HG03521 (cell line): Measurements from ENCODE around the gene ZSCAN23.
A peak's percentile ranks its signal among the peaks of the same experiment; 100 is the strongest.
"Not testable (repeated sequence)": the region's sequence is repeated elsewhere in the genome, so short reads cannot be mapped to it uniquely, and the experiment has no call there.

Experiments
- ATAC-seq: cut with Tn5 transposase; IDR thresholded peaks from one replicate; pipeline ENCODE4 v1.9.1; 2021; ENCODE audit warnings: mild to moderate bottlenecking, moderate library complexity; ENCODE audit not compliant: unreplicated experiment

ZSCAN23 gene

DNA sequence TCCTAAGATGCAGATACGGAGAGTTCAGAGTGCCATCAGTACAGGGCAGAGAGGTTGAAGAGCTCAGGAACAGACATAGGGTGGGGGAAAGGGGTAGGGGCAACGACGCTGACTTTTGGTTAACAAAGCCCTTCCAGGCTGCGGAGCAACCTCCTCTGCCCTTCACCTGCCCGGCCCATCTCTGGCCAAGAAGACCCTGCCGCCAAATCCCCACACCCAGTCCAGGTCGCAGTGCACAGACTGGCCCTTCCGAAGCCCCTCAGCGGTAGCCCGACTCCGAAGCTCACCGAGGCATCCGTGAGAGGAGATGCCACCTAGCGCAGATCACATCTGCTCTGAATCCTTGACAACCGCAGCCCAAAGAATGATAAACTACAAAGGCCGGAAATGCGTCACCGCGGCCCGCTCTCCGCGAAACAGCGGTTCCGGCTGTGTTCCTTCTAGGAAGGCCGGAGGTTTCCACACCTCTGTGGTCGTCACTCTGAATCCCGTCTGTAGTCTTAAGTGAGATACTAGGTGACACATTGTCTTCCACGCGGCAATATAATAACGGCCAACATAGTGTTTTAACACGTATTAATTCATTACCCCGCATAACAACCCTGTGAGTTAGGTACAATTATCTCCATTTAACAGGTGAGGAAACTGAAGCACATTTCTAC is at the start of gene ZSCAN23:
Gene ZSCAN23 (minus strand): TSS at position 380 of the 662 bp plus-strand sequence. CDS start 7,225 bp downstream, outside the sequence.
- peak; percentile 76 for ATAC-seq

DNA sequence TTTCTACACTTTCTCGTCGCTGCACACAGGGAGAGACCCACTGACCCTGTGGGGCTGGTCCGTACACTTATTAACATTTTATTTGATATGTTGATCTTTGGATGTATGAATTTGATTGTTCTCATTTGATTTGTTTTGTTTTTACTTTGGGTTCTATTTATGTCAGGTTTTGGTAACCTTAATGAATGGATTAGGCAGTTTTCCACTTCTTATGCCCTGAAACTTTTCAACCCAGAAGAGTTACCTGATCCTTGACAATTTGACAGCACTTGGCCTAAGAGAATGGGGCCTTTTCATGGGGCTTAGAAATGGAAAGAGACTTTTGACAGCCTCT is 48.7 kb upstream of the ZSCAN23 start:
- no peak for ATAC-seq

DNA sequence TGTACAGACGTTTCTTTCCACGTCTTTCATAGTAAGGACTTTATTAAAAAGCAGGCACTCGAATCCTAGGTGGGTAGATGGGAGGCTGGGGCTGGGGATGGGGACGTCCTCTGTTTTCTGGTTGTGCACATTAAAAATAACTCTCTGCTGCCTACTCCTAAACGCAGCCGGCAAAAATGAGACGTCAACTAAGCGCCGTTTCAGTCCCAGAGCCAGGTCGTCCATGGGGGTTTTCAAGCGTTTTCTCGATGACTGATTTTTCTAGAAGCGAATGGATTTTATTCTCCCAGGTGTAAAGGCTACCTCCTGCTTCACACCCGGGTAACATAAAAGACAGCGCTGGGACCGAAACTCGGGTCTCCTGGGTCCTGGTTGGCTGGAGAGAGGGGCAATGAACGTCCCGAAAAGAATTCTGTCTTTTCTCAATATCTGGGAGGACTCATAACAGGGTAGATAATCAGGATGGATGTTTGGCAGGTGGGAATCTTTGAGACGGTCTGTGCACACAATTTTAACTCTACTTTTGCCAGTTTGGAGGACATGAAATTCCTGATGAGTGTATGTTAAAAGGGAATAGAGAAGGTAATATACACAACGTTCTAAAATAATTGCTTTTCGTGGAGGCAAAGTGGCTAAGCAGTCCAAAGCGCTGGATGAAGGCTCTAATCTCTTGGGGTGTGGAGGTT is 47.1 kb upstream of the ZSCAN23 start:
- no peak for ATAC-seq

DNA sequence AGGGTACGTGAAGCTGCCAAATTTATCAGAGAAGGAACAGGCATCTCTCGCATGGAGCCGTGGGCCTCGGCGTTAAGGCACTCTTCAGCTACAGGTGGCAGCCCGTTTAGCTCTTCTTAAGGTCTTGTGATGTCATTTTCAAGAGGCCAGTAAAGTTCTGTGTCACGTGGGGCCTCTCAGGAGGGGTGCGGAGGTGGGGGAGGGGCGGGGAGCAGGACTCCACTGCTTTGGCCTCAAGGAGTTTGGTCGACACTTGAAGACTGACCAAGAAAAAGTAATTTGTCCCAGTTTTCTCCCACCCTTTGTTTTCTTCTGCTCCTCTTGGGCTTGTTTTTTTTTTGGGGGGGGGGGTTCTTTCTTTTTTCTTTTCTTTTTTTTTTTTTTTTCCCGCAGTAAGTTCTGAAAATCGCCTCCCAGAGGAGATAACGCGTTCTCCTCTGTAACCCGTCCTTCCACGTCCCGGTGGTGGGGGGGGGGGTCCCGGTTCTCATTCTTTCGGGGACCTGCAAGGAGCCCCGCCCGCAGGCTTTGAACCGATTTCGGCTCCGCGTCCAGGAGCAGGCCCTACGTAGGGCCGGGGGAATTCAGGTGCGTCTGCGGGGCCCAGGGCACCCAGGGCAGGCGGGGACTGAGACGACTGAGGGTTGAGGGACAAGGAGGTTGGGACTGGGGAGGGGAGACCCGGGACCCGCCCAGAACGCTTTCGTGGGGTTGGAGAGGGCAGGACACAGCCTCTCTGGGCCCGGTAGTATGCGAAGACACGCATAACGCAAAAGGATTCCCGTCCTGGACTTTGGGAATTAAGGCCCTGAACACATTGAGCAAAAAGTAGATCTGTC is 46.3 kb upstream of the ZSCAN23 start:
- peak; percentile 71 for ATAC-seq

DNA sequence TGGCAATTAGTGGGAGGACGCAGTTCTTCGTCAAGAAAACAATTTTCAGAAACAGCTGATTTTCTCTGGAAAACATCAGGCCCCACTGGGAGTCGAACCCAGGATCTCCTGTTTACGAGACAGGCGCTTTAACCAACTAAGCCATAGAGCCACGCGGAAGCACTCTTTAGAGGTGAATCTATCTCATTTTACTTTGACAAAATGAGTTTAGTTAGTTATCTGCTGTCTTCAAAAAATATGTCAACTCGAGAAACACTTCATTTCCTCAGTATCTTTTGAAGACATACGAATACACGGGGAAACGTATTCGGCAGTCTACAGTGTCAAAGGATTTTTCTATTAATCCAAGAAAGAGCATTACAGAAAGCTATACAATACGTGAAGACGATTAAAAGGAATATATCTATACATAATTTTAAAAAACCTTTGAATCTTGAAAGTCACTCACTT is 45.6 kb upstream of the ZSCAN23 start:
- peak; percentile 17 for ATAC-seq

DNA sequence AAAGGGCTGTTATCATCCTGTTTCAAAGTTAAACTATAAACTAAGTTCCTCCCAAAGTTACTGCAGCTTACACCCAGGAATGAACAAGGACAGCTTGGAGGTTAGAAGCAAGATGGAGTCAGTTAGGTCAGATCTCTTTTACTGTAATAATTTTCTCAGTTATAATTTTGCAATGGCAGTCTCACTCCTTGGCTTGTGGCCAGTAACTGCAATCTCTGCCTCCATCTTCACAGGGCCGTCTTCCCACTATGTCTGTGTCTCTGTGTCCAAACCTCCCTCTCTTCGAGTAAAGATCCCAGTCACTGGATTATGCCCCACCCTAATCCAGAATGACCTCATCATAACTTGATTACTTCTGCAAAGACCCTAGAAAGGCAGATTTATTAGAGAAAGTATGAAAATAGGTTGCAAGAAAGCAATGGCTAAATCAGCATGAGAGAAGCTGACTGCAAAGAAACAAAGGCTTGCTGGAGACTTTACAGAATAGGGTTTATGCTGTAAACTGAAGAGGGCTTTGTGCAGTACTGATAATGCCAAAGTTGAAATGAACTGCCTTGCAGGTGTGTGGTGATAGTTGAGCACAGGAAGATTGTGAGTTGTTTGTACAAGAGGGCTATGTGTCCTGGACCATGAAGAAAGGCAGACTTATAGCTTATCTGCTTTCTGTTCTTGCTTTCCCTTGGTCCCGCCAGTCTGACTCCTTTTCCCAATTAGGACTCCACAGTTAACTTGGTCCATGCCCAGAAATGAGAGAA is 43.9 kb upstream of the ZSCAN23 start:
- no peak for ATAC-seq

DNA sequence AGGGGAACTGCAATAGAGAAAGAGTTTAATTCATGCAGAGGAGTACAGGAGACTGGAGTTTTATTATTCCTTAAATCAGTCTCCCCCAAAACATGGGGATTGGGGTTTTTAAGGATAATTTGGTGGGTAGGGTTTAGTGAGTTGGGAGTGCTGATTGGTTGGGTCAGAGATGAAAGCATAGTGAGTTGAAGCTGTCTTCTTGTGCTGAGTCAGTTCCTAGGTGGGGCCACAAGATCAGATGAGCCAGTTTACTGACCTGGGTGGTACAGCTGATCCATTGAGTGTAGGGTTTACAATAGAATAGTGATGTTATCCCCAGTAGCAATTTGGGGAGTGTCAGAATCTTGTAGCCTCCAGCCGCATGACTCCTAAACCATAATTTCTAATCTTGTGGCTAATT is 43.2 kb upstream of the ZSCAN23 start:
- ATAC-seq: no peak

DNA sequence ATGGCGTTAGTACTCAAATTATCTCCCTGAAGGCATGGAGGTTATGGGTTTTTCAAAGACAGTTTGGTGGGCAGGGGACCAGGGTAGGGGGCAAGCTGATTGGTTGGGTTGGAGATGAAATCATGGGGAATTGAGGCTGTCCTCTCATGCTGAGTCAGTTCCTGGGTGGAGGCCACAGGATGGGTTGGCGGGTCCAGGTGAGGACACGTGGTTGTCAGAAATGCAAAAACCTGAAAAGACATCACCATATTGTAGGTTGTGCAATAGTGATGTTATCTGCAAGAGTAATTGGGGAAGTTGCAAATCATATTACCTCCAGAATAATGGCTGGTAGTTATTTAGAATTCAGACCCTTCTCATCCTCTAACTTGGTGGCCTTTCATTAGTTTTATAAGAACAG is 42.2 kb upstream of the ZSCAN23 start:
- no peak for ATAC-seq

DNA sequence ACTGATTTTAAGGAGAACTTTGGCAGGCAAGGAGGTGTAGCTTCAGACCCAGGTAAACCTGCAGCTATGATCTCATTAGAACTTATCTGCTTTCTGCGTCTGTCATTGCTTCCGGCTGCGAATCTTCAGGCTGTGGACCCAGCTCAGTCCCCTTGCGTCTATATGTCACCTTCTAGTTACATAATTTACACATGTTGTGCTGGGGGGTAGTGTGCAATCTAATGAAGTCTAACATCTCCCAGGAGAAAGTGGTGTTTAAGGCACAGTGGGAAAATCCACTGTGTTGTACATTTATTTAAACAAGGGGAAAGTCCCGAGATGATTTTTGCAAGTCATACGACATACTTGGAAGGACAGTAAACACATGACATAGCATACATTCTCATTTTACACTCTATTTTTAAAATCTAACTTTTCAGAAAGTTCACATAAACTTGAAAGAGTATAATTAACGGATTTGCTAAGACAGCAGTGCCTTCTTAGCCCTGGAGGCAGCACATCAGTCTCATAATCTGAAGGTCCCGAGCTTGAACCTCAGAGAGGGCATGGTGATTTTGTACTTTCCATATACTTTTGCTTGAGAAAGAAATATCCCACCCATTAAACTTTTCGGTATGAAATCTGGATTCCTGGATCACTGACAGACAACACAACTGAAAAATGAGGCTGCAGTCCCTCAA is 37.1 kb upstream of the ZSCAN23 start:
- no peak for ATAC-seq

DNA sequence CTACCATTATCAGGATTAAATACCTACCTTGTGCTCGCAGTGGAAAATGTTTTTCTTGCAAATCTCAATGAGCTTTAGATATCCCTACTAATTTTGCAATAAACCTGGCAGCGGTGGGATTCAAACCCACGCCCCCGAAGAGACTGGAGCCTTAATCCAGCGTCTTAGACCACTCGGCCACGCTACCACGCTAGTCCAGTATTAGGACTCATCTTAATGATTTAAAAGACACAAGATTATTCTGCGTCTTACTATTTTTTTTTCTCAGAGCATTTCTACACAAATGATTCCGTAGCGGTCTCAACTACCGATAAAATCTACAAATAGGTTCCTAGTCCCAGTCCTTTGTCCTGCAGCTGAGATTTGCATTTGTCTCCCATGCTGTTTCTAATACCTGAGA is 35.2 kb upstream of the ZSCAN23 start:
- ATAC-seq: no peak

DNA sequence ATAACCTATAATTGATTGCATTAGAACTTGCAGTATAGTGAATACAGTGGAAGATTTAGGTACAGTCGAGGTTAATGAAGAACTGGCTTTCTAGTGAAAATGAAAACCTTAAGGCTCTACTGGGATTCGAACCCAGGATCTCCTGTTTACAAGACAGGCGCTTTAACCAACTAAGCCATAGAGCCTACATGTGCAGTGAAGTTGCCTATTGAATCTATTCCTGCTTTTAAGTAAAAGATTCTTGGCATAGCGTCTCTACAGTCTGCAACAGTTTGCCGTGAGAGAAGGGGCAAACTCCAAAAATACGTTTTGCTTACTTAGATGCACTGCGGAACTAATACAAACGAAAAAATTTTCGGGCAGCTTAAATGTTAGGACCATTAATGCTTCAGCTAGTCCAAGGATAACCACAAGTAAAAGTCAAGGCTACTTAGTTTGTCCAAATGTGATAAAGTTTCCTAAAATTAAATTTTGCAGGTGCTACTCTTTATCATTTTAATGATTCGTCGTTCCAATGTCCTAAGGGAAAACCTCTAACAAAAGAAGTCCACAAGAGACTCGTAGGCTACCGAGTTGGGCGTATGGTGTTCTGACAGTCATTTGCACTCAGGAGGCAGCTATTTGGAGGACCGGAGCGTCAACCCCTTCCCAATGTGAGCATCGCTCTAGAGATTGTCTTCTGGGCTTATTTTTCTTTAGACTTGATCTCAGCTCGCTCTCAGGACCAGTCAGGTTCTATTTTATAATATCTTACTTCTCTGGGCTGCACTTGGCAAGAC is 31.3 kb upstream of the ZSCAN23 start:
- ATAC-seq: no peak

DNA sequence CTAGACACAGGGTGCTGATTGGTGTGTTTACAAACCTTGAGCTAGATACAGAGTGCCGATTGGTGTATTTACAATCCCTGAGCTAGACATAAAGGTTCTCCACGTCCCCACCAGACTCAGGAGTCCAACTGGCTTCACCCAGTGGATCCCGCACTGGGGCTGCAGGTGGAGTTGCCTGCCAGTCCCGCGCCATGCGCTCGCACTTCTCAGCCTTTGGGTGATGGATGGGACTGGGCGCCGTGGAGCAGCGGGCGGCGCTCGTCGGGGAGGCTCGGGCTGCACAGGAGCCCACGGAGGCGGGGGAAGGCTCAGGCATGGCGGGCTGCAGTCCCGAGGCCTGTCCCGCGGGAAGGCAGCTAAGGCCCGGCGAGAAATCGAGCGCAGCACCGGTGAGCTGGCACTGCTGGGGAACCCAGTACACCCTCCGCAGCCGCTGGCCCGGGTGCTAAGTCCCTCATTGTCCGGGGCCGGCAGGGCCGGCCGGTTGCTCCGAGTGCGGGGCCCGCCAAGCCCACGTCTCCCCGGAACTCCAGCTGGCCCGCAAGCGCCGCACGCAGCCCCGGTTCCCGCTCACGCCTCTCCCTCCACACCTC is 26.0 kb upstream of the ZSCAN23 start:
- ATAC-seq: not testable (repeated sequence)

DNA sequence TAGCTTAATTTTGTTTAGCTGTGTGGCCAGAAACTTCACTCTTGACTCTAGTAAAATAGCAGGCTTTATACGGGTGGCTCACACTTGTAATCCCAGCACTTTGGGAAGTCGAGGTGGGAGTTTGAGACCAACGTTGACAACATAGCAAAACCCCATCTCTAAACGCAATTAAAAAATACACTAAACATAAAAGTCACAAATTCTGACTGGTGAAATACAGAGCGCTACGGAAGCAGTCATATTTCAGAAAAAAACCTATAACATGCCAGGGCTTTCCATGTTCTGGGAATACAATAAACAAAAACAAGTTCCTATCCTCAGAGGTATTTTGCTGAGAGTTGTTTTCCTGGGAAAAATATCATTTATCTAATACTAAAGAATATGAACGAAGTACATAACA is 24.8 kb upstream of the ZSCAN23 start:
- ATAC-seq: no peak

DNA sequence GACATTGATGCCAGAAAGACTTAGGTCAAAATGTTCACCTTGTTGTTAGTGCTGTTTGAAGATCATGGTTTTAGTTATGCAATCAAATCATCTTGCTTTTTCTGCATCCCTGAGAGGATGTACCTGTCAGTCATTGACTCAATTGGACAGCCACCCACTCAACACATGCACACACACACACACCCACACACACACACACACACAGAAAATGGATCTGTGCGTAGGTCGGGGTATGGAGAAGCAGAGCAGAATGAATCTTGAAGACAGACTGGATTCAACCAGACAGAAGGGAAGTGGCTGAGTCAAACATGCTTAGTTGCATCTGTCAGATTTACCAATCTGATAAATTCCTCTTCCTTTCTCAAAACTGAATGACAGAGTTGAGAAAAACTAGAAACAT is 19.1 kb upstream of the ZSCAN23 start:
- ATAC-seq: no peak

DNA sequence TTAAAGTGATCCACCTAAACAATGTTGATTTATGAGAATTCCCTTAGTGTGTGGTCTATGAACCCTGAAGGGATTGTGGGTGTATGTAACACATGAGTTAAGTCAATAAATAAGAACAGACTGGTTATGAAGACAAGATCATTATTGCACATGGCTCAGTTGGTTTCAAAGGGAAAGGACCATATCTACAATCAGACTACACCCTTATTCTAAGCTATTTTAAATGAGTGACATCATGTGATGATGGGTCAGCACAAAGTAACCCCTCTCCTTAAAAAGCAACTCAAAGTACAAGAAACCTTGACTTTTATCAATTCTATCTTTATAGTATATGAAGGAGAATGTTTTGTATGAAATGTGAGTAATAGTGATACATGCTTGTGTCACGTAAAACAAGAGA is 15.3 kb upstream of the ZSCAN23 start:
- ATAC-seq: no peak

DNA sequence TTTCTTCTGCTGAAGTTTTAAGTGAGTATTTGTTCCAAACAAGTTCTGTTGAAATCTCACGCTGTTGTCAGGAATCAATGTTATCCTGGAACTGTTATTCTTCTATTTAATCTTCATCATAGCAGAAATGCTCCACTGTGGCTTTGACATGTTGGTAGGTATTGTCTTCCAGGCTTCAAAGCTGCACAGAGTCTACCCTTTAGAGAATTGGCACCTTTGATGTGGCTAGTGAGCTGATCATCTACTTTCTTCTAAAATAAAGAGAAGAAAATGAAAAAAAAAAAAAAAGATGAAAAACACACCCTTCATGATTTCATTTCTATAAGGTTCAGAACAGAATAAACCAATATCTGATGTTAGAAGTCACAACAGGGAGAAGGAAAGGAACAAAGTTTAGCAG is 5.8 kb upstream of the ZSCAN23 start:
- no peak for ATAC-seq

DNA sequence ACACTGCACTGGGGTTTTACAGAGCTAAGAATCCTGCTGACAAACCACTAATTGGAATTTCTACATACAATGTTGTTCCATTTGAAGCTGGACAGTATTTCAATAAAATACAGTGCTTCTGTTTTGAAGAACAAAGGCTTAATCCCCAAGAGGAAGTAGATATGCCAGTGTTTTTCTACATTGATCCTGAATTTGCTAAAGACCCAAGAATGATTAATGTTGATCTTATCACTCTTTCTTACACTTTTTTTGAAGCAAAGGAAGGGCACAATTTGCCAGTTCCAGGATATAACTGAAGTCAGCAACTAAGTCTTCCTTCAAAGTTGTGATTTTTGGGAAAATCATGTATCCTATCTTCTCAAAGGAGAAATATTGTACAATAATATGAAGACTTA is 4.2 kb upstream of the ZSCAN23 start:
- ATAC-seq: not testable (repeated sequence)

DNA sequence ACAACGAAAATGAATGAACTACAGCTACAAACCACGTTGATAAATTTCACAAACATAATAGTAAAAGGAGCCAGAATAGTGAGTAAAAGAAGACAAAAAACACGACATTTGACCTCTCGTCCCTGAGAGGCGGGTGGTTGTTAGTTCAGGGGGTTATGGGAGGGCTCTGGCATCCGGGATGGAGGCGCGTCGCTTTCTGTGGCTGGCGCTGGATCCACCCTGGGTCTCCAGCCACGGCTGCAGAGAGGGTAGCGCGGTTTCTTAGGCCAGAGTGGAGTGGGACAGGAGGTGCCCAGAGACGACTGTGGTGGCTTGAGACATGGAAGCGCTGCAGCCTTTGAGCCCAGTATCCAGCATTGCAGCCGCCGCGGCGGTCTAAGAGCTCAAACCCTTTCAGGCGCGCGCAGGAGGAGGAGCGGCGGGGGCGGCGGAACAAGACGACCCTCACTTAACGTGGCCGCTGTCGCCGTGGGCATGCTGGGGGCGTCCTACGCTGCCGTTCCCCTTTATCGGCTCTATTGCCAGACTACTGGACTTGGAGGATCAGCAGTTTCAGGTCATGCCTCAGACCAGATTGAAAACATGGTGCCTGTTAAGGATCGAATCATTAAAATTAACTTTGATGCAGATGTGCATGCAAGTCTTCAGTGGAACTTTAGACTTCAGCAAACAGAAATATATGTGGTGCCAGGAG is 3.7 kb upstream of the ZSCAN23 start:
- no peak for ATAC-seq

DNA sequence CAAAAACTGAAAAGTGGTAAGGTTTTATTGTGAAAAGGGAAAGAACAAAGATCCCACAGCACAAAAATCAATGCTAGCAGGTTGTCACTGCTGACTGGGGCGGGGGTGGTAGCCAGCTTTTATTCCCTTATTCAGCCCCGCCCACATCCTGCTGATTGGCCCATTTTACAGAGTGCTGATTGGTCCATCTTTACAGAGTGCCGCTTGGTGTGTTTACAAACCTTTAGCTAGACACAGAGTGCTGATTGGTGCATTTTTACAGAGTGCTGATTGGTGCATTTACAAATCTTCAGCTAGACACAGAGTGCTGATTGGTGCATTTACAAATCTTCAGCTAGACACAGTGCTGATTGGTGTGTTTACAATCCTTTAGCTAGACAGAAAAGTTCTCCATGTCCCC is 1.5 kb upstream of the ZSCAN23 start:
- ATAC-seq: not testable (repeated sequence)
